GM18505 (cell line): ENCODE data around the gene MTTP.

Experiments used
- ATAC-seq: cut with Tn5 transposase; IDR thresholded peaks from one replicate; pipeline ENCODE4 v1.9.1; 2021; ENCODE audit not compliant: unreplicated experiment
- POLR2A ChIP-seq: IDR thresholded peaks from 4 replicates; pipeline ENCODE4 v1.6.1; 2011; ENCODE audit warnings: borderline replicate concordance; ENCODE audit not compliant: insufficient read depth, insufficient read length; ENCODE audit errors: extremely low read depth

The MTTP gene

GRCh38 chr4:99642725-99643489, 68.3 kb downstream of the MTTP start:
- no peak for ATAC-seq
- no peak for TF ChIP-seq POLR2A

GRCh38 chr4:99644453-99644852, 69.8 kb downstream of the MTTP start:
- no peak for ATAC-seq

GRCh38 chr4:99645036-99645435, 70.4 kb downstream of the MTTP start:
- no peak for TF ChIP-seq POLR2A
- ATAC-seq, result no peak

More at GRCh38 chr4:99644453-99644852, 69.8 kb downstream of the MTTP start:
- TF ChIP-seq POLR2A, result no peak

GRCh38 chr4:99645638-99646037, 71.0 kb downstream of the MTTP start:
- ATAC-seq, result no peak
- no peak for TF ChIP-seq POLR2A

GRCh38 chr4:99647071-99647470, 72.4 kb downstream of the MTTP start:
- ATAC-seq, result no peak
- TF ChIP-seq POLR2A, result no peak

- no peak for ATAC-seq
- no peak for TF ChIP-seq POLR2A
These were observed 73.7 kb downstream of the MTTP start for GRCh38 chr4:99648321-99648720.

GRCh38 chr4:99649208-99649607, 74.6 kb downstream of the MTTP start:
- no peak for TF ChIP-seq POLR2A
- no peak for ATAC-seq

GRCh38 chr4:99649778-99650177, 75.2 kb downstream of the MTTP start:
- TF ChIP-seq POLR2A, result no peak
- no peak for ATAC-seq

GRCh38 chr4:99651016-99651769, 76.6 kb downstream of the MTTP start:
- ATAC-seq, result no peak
- no peak for TF ChIP-seq POLR2A

GRCh38 chr4:99651811-99652485, 77.3 kb downstream of the MTTP start:
- ATAC-seq, result no peak
- no peak for TF ChIP-seq POLR2A

GRCh38 chr4:99652596-99653436, 78.2 kb downstream of the MTTP start:
- ATAC-seq, result no peak

GRCh38 chr4:99653916-99654315, 79.3 kb downstream of the MTTP start:
- TF ChIP-seq POLR2A, result no peak
- no peak for ATAC-seq

More at GRCh38 chr4:99652596-99653436, 78.2 kb downstream of the MTTP start:
- TF ChIP-seq POLR2A, result no peak

- ATAC-seq, result no peak
- TF ChIP-seq POLR2A, result no peak
These were observed 79.7 kb downstream of the MTTP start for GRCh38 chr4:99654361-99654761.
